HepG2 (cell line): ENCODE measurements around the gene C1QTNF6. TPM values are rescaled to one million over a fixed set of nuclear protein-coding genes. Genes with fewer than 3 reads are reported as not detected.

Experiments
- ATAC-seq: fragments of 200-7000 bp; cut with Tn5 transposase; 3 replicates; pipeline ENCODE4 v1.9.1; 2020; ENCODE audit warnings: mild to moderate bottlenecking, moderate library complexity
- BruUV-seq: library from RNA; stranded (reverse); fragments of 400-500 nt; replicated peaks from 2 replicates; lab custom pipeline; 2021; lab: Mats Ljungman, UMichigan
- CTCF ChIA-PET: fragments of 300-600 bp; formaldehyde crosslinking; extraction: SDS; loops from one replicate; lab custom pipeline; 2021; ENCODE audit warnings: low total read pairs, inconsistent platforms, low intra/inter-chr PET ratio; lab: Yijun Ruan, JAX
- POLR2A ChIA-PET: fragments of 350-600 bp; sonication (Branson Sonifier 250); formaldehyde crosslinking; loops from one replicate; lab custom pipeline; 2020; ENCODE audit warnings: antibody characterized with exemption, inconsistent platforms; lab: Yijun Ruan, JAX
- DNase-seq: peaks from one replicate; pipeline ENCODE4 v3.0.0-alpha.2; 2015; ENCODE audit warnings: low spot score
- FAIRE-seq: peaks from 3 replicates; lab custom pipeline; 2011; peaks lifted over from hg19 to GRCh38; lab: Jason Lieb, UNC
- H2AFZ ChIP-seq: one replicate; pipeline ENCODE4 v1.6.1; 2011; ENCODE audit warnings: low read length, inconsistent platforms
- H3K27ac ChIP-seq: fragments of 300-600 bp; 3 replicates; pipeline ENCODE4 v1.8.0; 2011; ENCODE audit warnings: mixed run types, mild to moderate bottlenecking, mixed read lengths, low read length, inconsistent platforms; ENCODE audit not compliant: insufficient read depth; ENCODE audit errors: extremely low read length
- H3K27me3 ChIP-seq, 2 experiments: fragments of 200-600 bp in 1 of 2; 2 replicates in 1 of 2; 3 replicates in 1 of 2; pipeline versions ENCODE4 v1.6.0 to v1.8.0; 2011; ENCODE audit warnings: low read length in 2 of 2, mild to moderate bottlenecking in 2 of 2, moderate library complexity in 2 of 2, inconsistent platforms in 1 of 2; ENCODE audit not compliant: insufficient read depth in 2 of 2, control insufficient read depth in 1 of 2
- H3K36me3 ChIP-seq, 2 experiments: fragments of 200-600 bp in 1 of 2; replicated peaks in 1 of 2; 2 replicates in 1 of 2; 3 replicates in 1 of 2; pipeline versions ENCODE4 v1.5.1 to v1.8.0; 2011; ENCODE audit warnings: low read length in 2 of 2, inconsistent platforms in 1 of 2; ENCODE audit not compliant: insufficient read depth in 2 of 2, control insufficient read depth in 1 of 2
- H3K4me1 ChIP-seq: 2 replicates; pipeline ENCODE4 v1.5.1; 2012; ENCODE audit warnings: low read length, inconsistent platforms; ENCODE audit not compliant: insufficient read depth
- H3K4me2 ChIP-seq: 2 replicates; pipeline ENCODE4 v1.6.0; 2011; ENCODE audit warnings: low read depth, low read length, inconsistent platforms
- H3K4me3 ChIP-seq, 3 experiments: fragments of 200-600 bp in 1 of 3; sonication (generic), shearing (Covaris generic) in 1 of 3; replicated peaks in 1 of 3; 2 replicates each; pipeline ENCODE4 v1.5.1; 2011 to 2016; ENCODE audit warnings: low read length in 3 of 3, inconsistent platforms in 2 of 3, low read depth in 2 of 3, mild to moderate bottlenecking in 2 of 3, control low read depth in 1 of 3, mixed read lengths in 1 of 3; ENCODE audit not compliant: insufficient read depth in 1 of 3
- H3K79me2 ChIP-seq: one replicate; pipeline ENCODE4 v1.6.1; 2011; ENCODE audit warnings: low read length, inconsistent platforms; ENCODE audit not compliant: insufficient read depth
- H3K9ac ChIP-seq: 2 replicates; pipeline ENCODE4 v1.6.0; 2011; ENCODE audit warnings: mild to moderate bottlenecking, low read depth, low read length, inconsistent platforms; ENCODE audit not compliant: insufficient read depth
- H3K9me3 ChIP-seq: 2 replicates; pipeline ENCODE4 v1.5.1; 2012; ENCODE audit warnings: mild to moderate bottlenecking, low read length
- H4K20me1 ChIP-seq: 2 replicates; pipeline ENCODE4 v1.6.0; 2011; ENCODE audit warnings: inconsistent platforms, mild to moderate bottlenecking, low read length, moderate library complexity; ENCODE audit not compliant: insufficient read depth
- CBX2 ChIP-seq, 2 experiments: fragments of 200-600 bp in 1 of 2; sonication (generic); formaldehyde crosslinking in 1 of 2; IDR thresholded peaks; 2 replicates each; pipeline versions ENCODE4 v1.7.0 to v1.8.1; 2018 to 2022; ENCODE audit warnings: low read depth in 2 of 2, low read length in 1 of 2, mild to moderate bottlenecking in 1 of 2, missing genetic modification reagents in 1 of 2
- FOXM1 ChIP-seq: sonication (generic); formaldehyde crosslinking; IDR thresholded peaks from 2 replicates; pipeline ENCODE4 v1.5.0; 2020; ENCODE audit warnings: missing genetic modification reagents
- MEIS1 ChIP-seq: sonication (generic); formaldehyde crosslinking; IDR thresholded peaks from 2 replicates; pipeline ENCODE4 v1.9.0; 2021; ENCODE audit warnings: mild to moderate bottlenecking, missing genetic modification reagents, moderate library complexity, borderline replicate concordance
- SMC3 ChIP-seq: IDR thresholded peaks from 2 replicates; pipeline ENCODE4 v1.6.1; 2011; ENCODE audit warnings: low read length, improper control_type of control experiment
- SOX5 ChIP-seq: IDR thresholded peaks from 2 replicates; pipeline ENCODE4 v1.6.1; 2016; ENCODE audit warnings: borderline replicate concordance
- SRSF4 ChIP-seq: fragments of 200-400 bp; formaldehyde crosslinking; IDR thresholded peaks from one replicate; pipeline ENCODE4 v1.6.1; 2018; ENCODE audit warnings: mild to moderate bottlenecking, low read depth, low read length, moderate library complexity; ENCODE audit not compliant: poor library complexity, severe bottlenecking
- ZC3H13 ChIP-seq: sonication (generic); formaldehyde crosslinking; IDR thresholded peaks from 2 replicates; pipeline ENCODE4 v1.8.1; 2023; ENCODE audit warnings: mild to moderate bottlenecking, missing genetic modification reagents, moderate library complexity
- ZNF260 ChIP-seq: sonication (generic); formaldehyde crosslinking; IDR thresholded peaks from 2 replicates; pipeline ENCODE4 v1.4.0; 2020; ENCODE audit warnings: missing genetic modification reagents, low read depth, mild to moderate bottlenecking, borderline replicate concordance
- ZNF34 ChIP-seq: sonication (generic); formaldehyde crosslinking; IDR thresholded peaks from 2 replicates; pipeline ENCODE4 v1.4.0; 2020; ENCODE audit warnings: mild to moderate bottlenecking, missing genetic modification reagents, borderline replicate concordance
- ZNF746 ChIP-seq: sonication (generic); formaldehyde crosslinking; IDR thresholded peaks from 2 replicates; pipeline ENCODE4 v1.8.0; 2022; ENCODE audit warnings: mild to moderate bottlenecking, missing genetic modification reagents
- ZNF780A ChIP-seq: sonication (generic); formaldehyde crosslinking; IDR thresholded peaks from 2 replicates; pipeline ENCODE4 v1.8.0; 2022; ENCODE audit warnings: mild to moderate bottlenecking, missing genetic modification reagents, moderate library complexity
- WGBS: methylation state at CpG from one replicate; pipeline ENCODE4 v1.1.6; 2017; ENCODE audit warnings: low lambda C conversion rate; 5-methylcytosine and 5-hydroxymethylcytosine counted together
- in situ Hi-C: cut with HindIII; loops from 2 replicates; pipeline ENCODE4 v1.10.0; 2017; ENCODE audit warnings: low pct_unique_long_range_greater_than_20kb; ENCODE audit not compliant: extremely low pct_ligation_motif_present
- intact Hi-C: fragments of 100-400 bp; cut with micrococcal nuclease; formaldehyde crosslinking; loops from one replicate; pipeline ENCODE4 v1.10.0; 2022; ENCODE audit not compliant: unreplicated experiment
- polyA plus RNA-seq, 8 experiments: library from polyadenylated mRNA; depleted of rRNA in 3 of 8; stranded (reverse) in 7 of 8; unstranded in 1 of 8; fragments of >200 nt; fragmentation: Illumina TruSeq in 4 of 8; extraction: Trizol in 4 of 8; gene quantifications; 2 replicates each; pipeline versions ENCODE4 v1.2.1 to v1.2.3, GENCODE V29; 2011 to 2016; ENCODE audit warnings: low read depth in 4 of 8, missing spikeins in 1 of 8, mixed read lengths in 1 of 8; ENCODE audit not compliant: insufficient read depth in 1 of 8
- total RNA-seq, 5 experiments: library from RNA; depleted of rRNA; stranded (reverse); fragments of >200 nt; fragmentation: Illumina TruSeq; extraction: Trizol; gene quantifications; 2 replicates each; pipeline ENCODE4 v1.2.3, GENCODE V29; 2016; ENCODE audit warnings: low read depth in 1 of 5
- TF ChIP-seq, protein P1 (sequence below): IDR thresholded peaks from 2 replicates; pipeline ENCODE4 v1.6.1; 2016; ENCODE audit warnings: low read depth, control low read depth
- TF ChIP-seq, protein P2 (sequence below): sonication (generic); formaldehyde crosslinking; IDR thresholded peaks from 2 replicates; pipeline ENCODE4 v1.5.0; 2020; ENCODE audit warnings: mild to moderate bottlenecking, missing genetic modification reagents, moderate library complexity
- TF ChIP-seq, protein P3 (sequence below): sonication (generic); formaldehyde crosslinking; IDR thresholded peaks from 2 replicates; pipeline ENCODE4 v1.8.0; 2022; ENCODE audit warnings: mild to moderate bottlenecking, missing genetic modification reagents, moderate library complexity
- TF ChIP-seq, protein P4 (sequence below): sonication (generic); formaldehyde crosslinking; IDR thresholded peaks from 2 replicates; pipeline ENCODE4 v1.9.0; 2021; ENCODE audit warnings: missing genetic modification reagents, mild to moderate bottlenecking, borderline replicate concordance

Gene C1QTNF6
- total and polyA plus RNA-seq, 2 of the 13 experiments (the other 11 are each of a cell fraction or from before 2014, with no cell fraction given), result 2.7 to 6.9 TPM

DNA sequence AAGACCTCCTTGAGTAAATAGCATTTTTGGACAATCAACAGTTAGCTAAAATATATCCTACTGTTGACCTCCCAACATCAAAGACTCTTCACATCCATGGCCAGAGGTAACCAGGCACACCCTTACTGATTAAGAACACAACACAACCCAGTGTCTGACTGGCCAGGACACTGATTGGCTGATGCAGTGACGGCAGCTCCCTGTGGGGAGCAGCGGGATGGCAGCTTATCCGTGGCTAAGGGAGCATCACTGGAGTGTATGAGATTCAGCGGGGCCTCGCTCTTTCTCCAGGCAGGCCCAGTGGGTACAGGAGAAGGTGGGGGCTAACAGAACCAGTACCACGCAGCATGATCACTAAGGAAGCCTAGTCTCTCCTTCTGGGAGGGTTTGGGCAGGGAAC lies 28.0 kb downstream of the C1QTNF6 start (continued):
- TF ChIP-seq, protein P1, sequence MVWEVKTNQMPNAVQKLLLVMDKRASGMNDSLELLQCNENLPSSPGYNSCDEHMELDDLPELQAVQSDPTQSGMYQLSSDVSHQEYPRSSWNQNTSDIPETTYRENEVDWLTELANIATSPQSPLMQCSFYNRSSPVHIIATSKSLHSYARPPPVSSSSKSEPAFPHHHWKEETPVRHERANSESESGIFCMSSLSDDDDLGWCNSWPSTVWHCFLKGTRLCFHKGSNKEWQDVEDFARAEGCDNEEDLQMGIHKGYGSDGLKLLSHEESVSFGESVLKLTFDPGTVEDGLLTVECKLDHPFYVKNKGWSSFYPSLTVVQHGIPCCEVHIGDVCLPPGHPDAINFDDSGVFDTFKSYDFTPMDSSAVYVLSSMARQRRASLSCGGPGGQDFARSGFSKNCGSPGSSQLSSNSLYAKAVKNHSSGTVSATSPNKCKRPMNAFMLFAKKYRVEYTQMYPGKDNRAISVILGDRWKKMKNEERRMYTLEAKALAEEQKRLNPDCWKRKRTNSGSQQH, result no peak
- TF ChIP-seq SRSF4 (no peak), ZNF260 (CRISPR knock-in tag) (no peak), FOXM1 (CRISPR knock-in tag) (no peak)
- TF ChIP-seq, all 625 proteins: peak for 0

DNA sequence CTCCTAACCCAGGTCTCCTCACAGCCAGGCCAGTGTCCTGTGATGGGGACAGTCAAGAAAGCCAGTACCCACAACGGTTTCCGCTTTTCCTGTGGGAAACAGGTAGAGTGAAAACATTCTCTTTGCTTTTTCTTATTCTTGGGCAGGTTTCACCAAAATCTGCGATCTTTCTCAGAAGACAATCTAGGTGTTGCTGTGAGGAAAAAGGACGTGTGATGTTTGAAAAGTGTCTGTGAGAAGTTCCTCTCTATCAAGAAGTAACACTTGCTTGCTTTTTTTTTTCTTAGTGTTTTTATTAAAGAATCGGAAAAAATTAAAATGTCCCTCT lies 29.1 kb downstream of the C1QTNF6 start:
- Histone ChIP-seq H4K20me1 (no peaks in the 10 kb centered on the region), H2AFZ (no peak overlapping the region), H3K9ac (no peak overlapping the region), H3K4me3 (no peak overlapping the region), H3K9me3 (no peaks in the 10 kb centered on the region), H3K36me3 (no peaks in the 10 kb centered on the region), H3K27me3 (peaks cover 4 to 10% of the 10 kb centered on the region in 2 experiments; a peak in 2 of 5 replicates), H3K79me2 (no peaks in the 10 kb centered on the region), H3K27ac (no peak overlapping the region), H3K4me1 (peaks cover 12% of the 10 kb centered on the region), H3K4me2 (no peak overlapping the region)
- DNase-seq, result no peak
- no peak for FAIRE-seq
- in situ Hi-C loops (no loop called here), intact Hi-C loops (no loop called here)
- POLR2A ChIA-PET, result no interaction called here
- no TSS peak for BruUV-seq
- CTCF ChIA-PET, result no interaction called here
- WGBS, result 58% methylated on average over 5 of the region's 5 CpGs
- no peak for ATAC-seq
- TF ChIP-seq SMC3 (no peak), CBX2 (IDR thresholded peaks at IDR 0.05; ENCODE audit: low read depth, low read length) (no peak), CBX2 (CRISPR knock-in tag; IDR thresholded peaks at IDR 0.05; ENCODE audit: low read depth) (no peak), ZNF34 (no peak), MEIS1 (CRISPR knock-in tag) (no peak), ZC3H13 (CRISPR knock-in tag) (no peak), SOX5 (CRISPR knock-in tag) (no peak), ZNF780A (CRISPR knock-in tag) (no peak), ZNF746 (CRISPR knock-in tag) (no peak)
- TF ChIP-seq, protein P2, sequence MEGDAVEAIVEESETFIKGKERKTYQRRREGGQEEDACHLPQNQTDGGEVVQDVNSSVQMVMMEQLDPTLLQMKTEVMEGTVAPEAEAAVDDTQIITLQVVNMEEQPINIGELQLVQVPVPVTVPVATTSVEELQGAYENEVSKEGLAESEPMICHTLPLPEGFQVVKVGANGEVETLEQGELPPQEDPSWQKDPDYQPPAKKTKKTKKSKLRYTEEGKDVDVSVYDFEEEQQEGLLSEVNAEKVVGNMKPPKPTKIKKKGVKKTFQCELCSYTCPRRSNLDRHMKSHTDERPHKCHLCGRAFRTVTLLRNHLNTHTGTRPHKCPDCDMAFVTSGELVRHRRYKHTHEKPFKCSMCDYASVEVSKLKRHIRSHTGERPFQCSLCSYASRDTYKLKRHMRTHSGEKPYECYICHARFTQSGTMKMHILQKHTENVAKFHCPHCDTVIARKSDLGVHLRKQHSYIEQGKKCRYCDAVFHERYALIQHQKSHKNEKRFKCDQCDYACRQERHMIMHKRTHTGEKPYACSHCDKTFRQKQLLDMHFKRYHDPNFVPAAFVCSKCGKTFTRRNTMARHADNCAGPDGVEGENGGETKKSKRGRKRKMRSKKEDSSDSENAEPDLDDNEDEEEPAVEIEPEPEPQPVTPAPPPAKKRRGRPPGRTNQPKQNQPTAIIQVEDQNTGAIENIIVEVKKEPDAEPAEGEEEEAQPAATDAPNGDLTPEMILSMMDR (CRISPR knock-in tag), result no peak
- TF ChIP-seq, protein P3, sequence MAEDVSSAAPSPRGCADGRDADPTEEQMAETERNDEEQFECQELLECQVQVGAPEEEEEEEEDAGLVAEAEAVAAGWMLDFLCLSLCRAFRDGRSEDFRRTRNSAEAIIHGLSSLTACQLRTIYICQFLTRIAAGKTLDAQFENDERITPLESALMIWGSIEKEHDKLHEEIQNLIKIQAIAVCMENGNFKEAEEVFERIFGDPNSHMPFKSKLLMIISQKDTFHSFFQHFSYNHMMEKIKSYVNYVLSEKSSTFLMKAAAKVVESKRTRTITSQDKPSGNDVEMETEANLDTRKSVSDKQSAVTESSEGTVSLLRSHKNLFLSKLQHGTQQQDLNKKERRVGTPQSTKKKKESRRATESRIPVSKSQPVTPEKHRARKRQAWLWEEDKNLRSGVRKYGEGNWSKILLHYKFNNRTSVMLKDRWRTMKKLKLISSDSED (CRISPR knock-in tag), result no peak
- TF ChIP-seq, protein P4, sequence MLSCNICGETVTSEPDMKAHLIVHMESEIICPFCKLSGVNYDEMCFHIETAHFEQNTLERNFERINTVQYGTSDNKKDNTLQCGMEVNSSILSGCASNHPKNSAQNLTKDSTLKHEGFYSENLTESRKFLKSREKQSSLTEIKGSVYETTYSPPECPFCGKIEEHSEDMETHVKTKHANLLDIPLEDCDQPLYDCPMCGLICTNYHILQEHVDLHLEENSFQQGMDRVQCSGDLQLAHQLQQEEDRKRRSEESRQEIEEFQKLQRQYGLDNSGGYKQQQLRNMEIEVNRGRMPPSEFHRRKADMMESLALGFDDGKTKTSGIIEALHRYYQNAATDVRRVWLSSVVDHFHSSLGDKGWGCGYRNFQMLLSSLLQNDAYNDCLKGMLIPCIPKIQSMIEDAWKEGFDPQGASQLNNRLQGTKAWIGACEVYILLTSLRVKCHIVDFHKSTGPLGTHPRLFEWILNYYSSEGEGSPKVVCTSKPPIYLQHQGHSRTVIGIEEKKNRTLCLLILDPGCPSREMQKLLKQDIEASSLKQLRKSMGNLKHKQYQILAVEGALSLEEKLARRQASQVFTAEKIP, result no peak
